NCI-H187 treated with DMSO at 0.1 percent for 48 hours (cell line): Measurements from ENCODE around the gene SYCE1.
"Not testable (repeated sequence)": the region's sequence is repeated elsewhere in the genome, so short reads cannot be mapped to it uniquely, and the experiment has no call there.

ENCODE experiments used
- DNase-seq: peaks from one replicate; lab custom pipeline; 2025; lab: John Stamatoyannopoulos, UW

The SYCE1 gene, protein sequence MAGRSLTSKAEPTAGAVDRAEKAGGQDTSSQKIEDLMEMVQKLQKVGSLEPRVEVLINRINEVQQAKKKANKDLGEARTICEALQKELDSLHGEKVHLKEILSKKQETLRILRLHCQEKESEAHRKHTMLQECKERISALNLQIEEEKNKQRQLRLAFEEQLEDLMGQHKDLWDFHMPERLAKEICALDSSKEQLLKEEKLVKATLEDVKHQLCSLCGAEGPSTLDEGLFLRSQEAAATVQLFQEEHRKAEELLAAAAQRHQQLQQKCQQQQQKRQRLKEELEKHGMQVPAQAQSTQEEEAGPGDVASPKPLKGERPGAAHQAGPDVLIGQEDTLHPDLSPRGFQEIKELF

DNA sequence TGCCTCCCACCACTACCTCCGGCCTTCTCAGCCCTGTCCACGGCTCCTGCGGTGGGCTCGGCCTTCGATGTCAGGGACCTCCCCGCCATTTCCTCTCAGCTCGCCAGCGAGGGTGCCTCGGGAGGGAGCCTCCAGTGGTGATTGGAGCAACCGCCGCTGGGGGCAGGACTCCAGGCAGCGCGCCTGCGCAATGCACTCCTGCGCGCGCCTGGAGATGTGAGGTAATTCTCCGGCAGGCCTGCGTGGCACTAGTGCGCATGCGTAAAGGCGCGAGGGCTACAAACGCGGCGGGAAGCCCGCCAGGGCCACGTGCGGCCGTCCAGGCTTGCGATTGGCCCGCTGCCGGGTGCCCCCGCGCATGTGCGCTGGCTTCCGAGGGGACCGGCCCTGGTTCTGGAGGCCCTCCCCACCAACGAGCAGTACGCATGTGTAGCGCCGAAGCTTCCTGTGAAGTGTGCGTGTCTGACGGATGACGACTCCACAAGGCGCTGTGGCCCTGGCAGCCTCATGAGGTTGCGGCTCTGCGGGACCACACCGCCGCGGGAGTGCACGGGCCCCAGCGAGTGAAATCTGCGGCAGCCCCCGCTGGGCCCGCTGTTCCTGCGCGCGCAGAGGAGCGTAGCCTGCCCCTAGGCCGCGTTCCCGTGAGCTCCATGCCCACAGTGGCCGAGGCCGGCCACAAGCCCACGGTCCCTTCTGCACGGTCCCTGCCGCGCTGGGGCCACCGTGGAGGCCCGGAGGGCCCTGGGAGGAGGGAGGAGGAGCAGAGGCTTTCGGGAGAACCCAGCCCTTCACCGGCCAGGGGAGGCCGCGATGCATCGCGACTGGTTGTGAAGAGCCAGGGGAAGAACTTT, at the start of gene SYCE1:
Gene SYCE1, minus strand, starts transcription at position 143 of the 854 bp plus-strand sequence. Its CDS starts 54 bp downstream, at position 89.
- DNase-seq: no peak

DNA sequence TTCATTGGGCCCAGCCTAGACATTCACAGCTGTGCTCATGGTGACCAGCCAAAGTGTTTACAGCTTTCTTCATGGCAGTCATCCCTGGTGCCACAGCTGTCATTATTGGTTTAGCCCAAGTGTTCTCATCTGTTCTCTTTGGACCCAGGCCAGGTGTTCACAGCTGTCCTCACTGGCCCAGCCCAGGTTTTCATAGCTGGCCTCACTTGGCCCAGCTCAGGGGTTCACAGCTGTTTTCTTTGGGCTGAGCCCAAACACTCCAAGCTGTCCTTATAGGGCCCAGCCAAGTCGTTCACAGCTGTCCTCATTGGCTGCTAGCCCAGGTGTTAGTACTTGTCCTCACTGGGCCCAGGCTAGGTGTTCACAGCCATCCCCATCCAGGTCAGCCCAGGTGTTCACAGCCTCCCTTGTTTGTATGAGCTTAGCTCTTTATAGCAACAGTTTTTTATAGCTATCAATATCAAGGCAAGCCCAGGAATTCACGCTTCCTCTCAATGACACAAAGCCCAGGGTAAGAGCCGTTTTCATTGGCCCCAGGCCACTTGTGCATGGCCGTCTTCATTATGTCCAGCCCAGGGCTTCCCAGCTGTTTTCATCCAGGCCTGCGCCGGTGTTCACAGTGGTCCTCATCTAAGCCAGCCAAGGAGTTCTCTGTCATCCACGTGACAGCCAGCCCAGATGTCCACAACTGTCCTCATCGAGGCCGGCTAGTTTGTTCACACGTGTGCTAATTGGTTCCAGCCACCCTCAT, 49.6 kb upstream of the SYCE1 start:
- DNase-seq: no peak

DNA sequence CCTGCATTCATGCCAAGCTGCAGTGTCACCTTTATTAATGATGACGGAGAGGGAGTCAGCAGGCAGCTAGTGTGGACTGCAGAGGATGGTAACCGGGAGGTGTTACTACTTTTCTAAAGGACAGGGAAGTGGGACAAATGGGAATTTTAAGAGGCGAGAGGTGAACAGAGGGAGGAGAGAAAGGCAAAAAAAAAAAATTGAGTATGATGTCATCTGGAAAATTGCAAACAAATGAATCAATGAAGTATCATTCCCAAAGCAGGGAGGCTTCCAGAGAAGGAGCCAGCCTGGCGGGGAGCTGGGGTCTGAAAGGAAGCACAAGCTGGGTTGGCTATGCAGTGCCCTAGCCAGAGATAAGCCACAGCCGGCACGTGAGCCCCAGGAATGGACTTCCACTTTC, 48.3 kb upstream of the SYCE1 start:
- DNase-seq: no peak

DNA sequence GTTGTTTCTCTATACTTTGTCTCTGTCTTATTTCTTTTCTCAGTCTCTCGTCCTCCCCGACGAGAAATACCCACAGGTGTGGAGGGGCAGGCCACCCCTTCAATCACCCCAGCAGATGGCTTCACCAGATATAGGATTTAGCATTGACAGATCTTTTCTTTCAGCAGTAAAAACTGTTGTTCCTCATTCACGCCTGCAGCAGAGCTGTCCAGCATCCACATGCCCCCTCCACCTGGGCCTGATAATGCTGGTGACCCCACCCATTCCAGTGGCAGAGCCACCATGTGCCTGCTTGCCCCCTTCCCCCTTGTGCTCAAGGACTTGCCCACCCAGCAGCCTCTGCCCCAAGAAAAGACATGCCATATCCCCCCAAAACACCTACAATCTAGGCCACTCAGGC, 45.7 kb upstream of the SYCE1 start:
- no peak for DNase-seq

DNA sequence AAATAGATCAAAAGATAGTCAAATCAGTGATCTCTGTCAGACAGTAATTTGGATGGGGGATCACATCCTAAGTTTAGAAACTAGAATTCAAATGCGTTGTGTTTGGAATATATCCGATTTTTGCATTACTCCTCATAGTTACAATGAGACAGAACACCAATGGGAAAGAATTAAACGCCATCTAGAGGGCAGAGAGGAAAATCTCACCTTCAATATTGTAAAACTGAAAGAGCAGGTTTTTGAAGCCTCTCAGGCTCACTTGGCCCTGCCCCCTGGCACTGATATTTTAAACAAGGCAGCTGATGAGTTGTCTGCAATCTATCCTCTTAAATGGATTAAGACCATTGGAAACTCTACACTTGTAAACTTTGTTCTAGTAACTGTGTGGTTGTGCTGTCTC, 43.5 kb upstream of the SYCE1 start:
- no peak for DNase-seq

DNA sequence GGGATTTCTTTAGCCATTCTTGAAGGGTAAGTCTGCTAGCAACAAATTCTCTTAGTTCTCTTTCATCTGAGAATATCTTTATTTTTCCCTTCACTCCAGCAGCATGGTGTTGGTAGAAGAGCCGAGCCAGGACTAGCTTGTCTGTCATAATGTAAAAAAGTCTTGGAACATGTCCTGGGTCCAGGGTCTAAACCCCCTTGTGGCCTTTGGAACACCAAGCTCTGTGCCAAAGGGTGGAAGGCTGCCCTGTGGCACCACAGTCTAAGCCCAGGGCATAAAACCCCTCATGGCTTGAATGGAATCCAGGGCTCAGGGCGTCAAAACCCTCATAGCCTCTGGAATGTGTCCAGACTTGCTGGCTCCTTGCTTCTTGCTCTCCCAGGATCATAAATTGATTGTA, 38.1 kb upstream of the SYCE1 start:
- not testable (repeated sequence) for DNase-seq

DNA sequence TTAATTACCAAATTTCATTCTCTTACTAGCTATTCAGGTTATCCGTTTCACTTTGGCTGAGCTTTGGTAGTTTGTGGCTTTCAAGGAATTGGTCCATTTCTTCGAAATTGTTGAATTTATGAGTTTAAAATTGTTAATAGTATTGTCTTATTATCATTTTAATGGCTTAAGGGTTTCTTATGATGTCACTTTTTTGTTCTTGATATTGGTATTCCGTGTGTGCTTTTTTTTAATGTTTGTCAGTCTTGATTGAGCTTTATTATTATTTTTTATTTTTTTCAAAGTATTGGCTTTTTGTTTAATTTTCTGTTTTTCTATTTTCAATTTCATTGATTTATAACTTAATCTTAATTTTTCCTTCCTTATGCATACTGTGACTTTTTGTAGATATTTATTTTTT, 35.3 kb upstream of the SYCE1 start:
- DNase-seq: no peak

DNA sequence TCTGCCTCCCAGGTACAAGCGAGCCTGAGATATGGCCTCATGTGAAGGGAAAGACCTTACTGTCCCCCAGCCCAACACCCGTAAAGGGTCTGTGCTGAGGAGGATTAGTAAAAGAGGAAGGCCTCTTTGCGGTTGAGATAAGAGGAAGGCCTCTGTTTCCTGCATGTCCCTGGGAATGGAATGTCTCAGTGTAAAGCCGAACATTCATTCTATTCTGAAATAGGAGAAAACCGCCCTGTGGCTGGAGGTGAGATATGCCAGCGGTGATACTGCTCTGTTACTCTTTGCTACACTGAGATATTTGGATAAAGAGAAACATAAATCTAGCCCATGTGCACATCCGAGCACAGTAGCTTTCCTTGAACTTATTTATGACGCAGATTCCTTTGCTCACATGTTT, 34.5 kb upstream of the SYCE1 start:
- DNase-seq: not testable (repeated sequence)

DNA sequence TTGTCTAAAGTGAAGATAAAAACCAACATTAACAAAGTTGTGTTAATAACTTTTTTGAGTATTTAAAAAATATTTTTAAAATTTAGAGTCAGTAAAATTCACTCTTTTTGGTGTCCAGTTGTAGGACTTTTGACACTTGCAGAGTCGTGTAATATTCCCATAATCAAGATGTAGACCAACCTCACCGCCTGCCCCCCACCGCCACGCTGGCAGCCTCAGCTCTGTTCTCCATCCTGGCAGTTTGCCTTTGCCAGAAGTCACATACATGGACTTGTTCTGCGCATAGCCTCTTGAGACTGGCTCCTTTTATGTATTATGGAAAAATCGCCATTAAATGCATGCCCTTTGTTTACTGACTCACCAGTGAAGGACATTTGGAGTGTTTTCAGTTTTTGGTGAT, 27.3 kb upstream of the SYCE1 start:
- DNase-seq: no peak

DNA sequence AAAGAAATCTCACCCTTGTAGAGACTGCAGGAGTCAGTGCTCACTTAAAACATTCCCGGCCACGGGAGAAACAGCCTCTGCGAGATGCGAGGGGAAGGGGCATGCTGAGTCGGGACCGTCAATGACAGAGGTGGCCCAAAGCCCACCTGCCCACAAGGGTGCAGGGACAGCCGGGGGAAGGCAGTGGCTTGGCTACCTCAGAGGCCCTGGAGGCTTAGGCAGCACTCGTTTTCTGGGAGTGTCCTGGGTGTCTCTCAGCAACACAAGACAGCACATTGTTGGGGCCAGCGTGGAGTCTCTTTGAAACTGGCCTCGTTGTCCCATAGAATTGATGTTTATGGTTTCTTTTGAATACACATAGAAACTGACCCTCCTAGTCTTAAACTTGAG, 25.6 kb upstream of the SYCE1 start:
- DNase-seq: no peak

DNA sequence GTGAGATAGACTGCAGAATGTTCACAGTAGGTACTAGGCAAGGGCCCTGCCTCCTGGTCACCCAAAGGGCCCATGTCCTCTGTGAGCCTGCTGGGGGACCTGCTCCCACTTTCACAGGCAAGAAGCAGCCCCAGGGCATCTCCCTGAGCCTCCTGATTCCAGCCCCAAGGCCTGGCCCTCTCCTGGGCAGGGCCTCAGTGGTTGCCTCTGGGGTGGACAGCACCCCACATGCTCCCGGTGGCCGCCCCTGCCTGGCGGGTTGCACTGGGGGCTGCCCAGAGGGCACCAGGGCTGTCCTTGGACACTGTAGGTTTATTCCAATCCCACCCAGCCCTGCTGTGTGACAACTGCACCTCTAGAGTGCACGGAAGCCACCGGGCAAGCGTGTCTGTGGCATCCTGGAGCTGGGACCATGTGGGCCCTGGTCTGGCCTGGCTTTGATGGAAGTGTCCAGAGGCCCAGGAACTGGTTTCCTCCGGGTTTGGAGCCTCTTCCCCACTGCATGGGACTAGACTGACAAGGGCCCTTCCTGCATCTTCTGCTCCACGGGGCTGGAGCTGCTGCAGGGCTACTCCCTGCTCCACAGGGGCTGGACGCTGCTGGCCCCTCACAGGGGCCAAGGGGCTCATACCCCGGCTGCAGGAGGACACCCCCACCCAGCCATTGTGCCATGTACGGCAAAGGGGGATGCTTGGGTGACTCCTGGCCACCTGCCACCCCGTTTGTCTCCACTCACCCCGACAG, 25.0 kb upstream of the SYCE1 start:
- no peak for DNase-seq

DNA sequence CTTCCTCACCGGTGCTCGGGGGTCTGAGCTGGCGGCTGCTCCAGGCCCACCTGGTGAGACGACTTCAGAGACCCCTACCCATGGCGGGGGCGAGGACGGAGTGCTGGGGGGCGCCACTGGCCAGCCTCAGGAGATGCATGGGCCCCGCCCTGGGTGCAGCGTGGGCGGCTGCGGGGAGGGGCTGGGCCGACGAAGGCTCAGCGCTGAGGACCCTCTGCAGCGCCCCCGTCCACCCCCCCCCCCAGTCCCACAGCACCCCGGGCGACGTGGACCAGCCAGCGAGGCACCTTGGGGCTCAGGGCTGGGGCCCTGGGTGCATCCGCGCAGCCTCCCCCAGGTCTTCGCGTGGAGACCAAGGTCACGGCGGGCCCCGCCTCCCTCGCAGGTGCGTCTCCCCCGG, 11.7 kb upstream of the SYCE1 start:
- not testable (repeated sequence) for DNase-seq

DNA sequence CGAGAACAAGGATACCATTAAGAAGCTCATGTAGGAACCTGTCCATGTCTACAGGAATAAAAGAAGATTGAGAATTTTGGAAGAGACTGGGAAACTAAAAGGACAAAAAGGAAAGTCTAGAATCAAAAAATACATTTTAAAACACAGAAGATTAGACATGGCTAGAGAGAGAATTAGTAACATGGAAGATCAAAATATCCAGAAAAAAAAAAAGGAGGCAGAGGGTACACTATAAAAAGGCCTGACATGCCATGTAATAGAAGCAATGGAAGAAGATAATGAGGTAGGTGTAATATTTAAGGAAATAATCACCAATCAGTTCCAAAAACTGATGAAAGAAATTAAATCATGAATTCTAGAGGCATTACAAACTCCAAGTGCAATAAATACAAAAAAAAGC, 8.1 kb upstream of the SYCE1 start:
- not testable (repeated sequence) for DNase-seq

DNA sequence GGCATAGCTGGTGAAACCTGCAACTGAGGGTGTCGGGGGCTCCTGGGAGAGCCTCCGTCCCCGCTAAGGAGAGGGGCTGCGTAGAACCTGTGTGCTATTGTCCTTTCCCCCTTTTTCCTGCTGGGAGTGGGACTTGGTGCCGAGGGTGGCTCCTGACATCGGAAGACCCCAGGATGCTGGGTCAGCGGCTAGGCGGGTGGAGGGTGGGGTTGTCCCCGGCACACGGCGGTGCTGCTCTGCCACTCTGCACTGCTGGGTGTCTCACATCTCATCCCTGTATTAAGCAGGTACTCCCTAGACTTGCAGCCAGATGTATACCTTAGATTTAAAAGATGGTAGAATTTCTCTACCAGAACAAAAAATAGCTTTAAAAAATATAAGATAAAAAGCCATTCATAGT, 6.7 kb upstream of the SYCE1 start:
- DNase-seq: not testable (repeated sequence)

DNA sequence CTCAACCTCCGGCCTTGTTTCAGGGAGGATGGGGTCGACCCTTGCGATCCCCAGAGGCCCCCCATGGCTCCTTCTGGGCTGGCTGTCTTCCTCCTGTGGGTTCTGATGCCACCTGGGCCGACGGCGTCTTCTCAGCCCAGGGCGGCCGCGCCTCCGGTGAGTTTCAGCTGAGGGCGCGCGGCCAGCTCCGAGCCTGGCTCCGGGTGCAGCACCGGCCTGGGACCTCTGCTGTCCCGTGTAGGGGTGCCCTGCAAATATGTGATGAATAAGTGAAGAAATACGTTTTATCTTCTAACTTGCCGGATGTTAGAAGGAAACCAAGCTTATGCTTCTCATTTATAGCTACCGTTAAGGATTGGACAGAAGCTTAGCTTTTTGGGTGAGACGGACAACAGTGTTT, 4.4 kb upstream of the SYCE1 start:
- DNase-seq: not testable (repeated sequence)

DNA sequence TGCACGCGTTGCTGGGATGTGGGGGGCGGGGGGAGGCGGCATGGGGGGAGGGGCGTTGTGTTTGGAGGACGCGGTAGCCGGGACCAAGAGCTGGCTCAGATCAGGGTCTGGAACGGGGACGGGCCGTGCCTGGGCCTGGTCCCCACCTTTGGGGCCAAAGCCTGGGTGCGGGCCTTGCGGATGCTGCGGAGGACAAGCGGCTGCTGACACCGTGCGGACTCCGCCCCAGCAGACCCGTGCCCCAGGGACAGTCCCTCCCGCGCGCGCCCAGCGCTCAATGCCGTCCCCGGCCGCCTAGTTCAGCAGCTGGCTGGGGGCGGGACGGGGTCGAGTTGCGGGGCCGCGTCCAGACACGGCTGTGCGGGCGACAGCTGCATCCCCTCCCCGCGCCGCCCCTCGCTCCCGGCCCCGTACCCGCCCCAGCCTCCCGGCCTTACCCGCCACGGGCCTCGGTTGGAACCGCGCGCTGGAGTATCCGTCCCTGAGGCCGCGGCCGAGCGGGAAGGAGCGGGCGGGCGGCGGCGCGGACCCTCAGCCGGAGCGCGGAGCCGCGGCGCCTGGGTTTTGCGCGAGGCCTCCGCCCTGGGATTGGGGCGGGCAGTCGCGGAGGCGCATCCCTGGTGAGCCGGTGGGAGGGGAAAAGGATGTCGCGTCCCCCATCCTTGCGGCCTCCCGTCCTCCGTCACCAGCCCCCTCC, 3.6 kb upstream of the SYCE1 start:
- DNase-seq: not testable (repeated sequence)

DNA sequence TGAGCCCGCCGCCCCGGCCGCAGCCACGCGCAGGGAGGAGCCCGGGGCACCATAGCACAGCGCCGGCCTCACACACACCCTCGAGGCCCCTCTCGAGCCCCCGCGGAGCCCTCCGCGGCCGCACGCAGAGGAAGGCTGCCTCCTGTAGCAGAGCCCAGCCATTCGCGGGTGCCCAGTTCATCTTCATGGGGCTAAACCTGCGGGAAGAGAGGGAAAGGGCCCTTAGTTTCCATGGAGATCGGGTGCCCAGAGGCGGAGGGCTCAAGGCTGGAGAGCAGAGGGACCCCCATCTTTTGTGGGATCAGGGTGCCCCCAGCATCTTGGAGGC, 2.9 kb upstream of the SYCE1 start:
- DNase-seq: no peak

DNA sequence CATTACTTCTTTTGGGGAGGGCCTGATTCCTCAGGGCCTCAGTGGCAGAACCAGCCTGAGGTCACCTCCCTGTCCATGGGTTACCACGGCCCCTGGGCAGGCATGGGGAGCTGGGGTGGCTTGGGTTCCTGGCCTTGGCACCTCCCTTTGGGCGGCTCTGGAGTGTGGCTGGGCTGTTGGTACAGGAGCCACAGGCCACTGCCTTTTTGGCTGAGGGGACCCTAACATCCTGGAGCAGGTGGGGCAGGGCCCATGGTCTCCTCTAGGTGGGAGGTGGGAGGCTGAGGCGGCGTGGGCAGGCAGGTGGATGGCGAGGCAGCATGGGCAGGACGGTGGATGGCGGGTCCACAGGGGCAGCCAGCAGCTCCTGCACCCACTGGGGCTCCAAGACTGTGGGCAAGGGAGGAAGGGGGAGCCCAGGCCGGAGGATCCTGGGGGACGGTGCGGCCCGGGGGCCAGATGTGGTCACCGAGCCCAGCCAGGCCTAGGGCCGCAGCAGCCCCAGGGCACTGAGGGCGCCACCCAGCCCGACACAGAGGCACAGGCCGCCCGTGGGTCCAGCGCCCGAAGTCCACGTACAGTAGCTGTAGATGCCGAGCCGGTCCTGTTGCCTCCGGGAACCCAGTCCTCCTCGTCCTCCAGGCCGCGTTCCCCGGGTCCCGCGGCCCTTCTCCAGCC, 2.4 kb upstream of the SYCE1 start:
- DNase-seq: no peak

DNA sequence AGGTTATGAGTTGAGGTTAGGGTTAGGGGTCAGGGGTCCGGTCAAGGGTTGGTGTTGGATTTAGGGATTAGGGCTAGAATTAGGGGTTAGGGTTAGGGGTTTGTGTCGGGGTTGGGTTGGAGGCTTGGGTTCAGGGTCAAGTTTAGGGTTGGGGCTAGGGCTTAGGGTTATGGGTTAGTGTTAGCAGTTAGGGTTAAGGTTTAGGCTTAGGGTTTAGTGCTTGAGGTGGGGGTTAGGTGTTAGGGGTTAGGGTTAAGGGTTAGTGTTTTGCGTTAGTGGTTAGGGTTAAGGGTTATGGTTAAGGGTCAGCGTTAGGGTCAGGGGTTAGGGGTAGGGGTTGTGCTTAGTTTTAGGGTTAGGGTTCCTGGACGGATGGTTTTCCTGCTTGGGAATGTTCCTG, 1.7 kb upstream of the SYCE1 start:
- DNase-seq: no peak

DNA sequence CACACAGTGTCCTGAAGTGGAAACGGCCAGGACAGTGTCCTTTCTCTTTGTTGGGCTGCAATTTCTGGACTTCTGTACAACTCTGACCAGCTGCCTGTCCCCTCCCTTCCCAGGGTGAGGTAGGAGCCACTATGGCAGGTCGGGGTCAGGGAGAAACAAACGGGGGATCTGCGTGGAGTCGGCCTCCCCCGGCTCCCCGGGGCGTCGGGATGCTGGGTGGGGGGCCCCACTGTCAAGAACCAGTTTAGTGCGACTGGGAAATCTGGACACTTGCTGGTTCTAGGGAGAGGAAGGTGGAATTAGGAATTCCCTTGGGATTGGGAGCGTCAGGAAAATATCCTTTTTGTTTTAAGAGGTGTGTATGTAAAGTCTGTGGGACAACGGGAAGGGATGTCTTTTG, 567 bp downstream of the SYCE1 start:
- DNase-seq: no peak

DNA sequence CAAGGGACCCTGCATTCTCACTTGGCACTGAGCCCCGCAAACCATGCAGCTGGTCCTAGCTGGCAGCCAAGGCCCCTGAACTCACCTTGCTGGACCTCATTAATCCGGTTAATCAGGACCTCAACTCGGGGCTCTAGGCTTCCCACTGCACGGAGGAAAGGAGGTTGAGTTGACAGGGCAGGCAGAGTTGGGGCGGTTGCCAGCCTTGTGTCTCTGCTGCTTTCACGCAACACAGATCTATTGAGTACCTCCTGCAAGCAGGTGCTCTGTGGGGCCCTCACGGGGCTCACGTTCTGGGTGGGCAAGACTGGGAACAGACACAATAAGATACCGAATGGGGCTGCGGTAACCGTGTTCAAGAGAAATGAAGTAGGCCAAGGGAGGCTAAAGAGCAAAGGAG, 6.2 kb downstream of the SYCE1 start:
- no peak for DNase-seq
